Measurements from ENCODE around the gene ZFAND2A. TPM values are rescaled to one million over a fixed set of nuclear protein-coding genes. Genes with fewer than 3 reads are reported as not detected.

ZFAND2A gene
- total RNA-seq, 1 experiment from 2014 or later: 14.5 TPM

GRCh38 chr7:1121886-1122831 lies 37.8 kb downstream of the ZFAND2A start:
- POLR2A ChIA-PET: no interaction called here
- Mint-ChIP-seq H3K27me3 (ENCODE audit: low read depth) (no peaks in the 10 kb centered on the region), H3K27ac (0 out of 2 replicates have a peak overlapping the region, but pooled peaks have one; percentile 41), H3K36me3 (peaks cover 25% of the 10 kb centered on the region), H3K4me3 (no peak overlapping the region), H3K4me1 (peaks cover 8% of the 10 kb centered on the region), H3K9me3 (peaks cover 8% of the 10 kb centered on the region)
- TF ChIP-seq, protein P1, sequence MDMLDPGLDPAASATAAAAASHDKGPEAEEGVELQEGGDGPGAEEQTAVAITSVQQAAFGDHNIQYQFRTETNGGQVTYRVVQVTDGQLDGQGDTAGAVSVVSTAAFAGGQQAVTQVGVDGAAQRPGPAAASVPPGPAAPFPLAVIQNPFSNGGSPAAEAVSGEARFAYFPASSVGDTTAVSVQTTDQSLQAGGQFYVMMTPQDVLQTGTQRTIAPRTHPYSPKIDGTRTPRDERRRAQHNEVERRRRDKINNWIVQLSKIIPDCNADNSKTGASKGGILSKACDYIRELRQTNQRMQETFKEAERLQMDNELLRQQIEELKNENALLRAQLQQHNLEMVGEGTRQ (CRISPR knock-in tag; IDR thresholded peaks at IDR 0.05): peak; percentile 65
- TF ChIP-seq JAZF1 (CRISPR knock-in tag; IDR thresholded peaks at IDR 0.05): no peak
- CTCF ChIA-PET: interaction anchor here (0.8 to 3.4 kb wide), 9 partner anchors 14 to 147 kb away, joined by 3 to 39 read pairs (median 9); partner anchors contain the start of genes COX19 and GPR146
- no peak for ATAC-seq
- no peak for DNase-seq (ENCODE audit: low spot score)

DNA sequence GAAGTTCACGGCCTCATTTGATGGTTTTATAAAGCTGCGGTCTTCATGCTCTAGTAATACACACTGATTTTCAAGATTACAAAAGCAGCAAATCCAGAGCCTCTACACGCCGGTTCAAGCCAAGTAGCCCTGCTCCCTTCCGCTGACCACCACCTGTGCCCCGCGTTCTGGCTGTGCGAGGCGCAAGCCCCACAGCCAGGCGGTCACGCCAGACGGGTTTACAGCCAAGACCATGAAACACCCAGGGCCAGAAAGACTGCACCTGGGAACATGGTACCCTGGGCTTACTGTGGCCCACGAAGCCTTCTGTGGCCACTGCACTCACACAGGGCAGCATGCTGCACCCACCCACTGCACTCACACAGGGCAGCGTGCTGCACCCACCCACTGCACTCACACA lies 38.5 kb downstream of the ZFAND2A start:
- Mint-ChIP-seq H3K36me3 (peaks cover 18% of the 10 kb centered on the region), H3K4me1 (peaks cover 8% of the 10 kb centered on the region), H3K27me3 (ENCODE audit: low read depth) (no peaks in the 10 kb centered on the region), H3K9me3 (peaks cover 8% of the 10 kb centered on the region), H3K4me3 (no peak overlapping the region), H3K27ac (no peak overlapping the region)
- TF ChIP-seq ZNF232 (CRISPR knock-in tag; IDR thresholded peaks at IDR 0.05) (no peak), MYBL2 (CRISPR knock-in tag; IDR thresholded peaks at IDR 0.05) (no peak), NR3C1 (CRISPR knock-in tag; conservative IDR thresholded peaks at IDR 0.05; ENCODE audit: low read depth) (no peak), SMAD3 (CRISPR knock-in tag; IDR thresholded peaks at IDR 0.05; ENCODE audit: borderline replicate concordance) (no peak), GABPB1 (CRISPR knock-in tag; IDR thresholded peaks at IDR 0.05) (no peak)
- TF ChIP-seq, protein P2, sequence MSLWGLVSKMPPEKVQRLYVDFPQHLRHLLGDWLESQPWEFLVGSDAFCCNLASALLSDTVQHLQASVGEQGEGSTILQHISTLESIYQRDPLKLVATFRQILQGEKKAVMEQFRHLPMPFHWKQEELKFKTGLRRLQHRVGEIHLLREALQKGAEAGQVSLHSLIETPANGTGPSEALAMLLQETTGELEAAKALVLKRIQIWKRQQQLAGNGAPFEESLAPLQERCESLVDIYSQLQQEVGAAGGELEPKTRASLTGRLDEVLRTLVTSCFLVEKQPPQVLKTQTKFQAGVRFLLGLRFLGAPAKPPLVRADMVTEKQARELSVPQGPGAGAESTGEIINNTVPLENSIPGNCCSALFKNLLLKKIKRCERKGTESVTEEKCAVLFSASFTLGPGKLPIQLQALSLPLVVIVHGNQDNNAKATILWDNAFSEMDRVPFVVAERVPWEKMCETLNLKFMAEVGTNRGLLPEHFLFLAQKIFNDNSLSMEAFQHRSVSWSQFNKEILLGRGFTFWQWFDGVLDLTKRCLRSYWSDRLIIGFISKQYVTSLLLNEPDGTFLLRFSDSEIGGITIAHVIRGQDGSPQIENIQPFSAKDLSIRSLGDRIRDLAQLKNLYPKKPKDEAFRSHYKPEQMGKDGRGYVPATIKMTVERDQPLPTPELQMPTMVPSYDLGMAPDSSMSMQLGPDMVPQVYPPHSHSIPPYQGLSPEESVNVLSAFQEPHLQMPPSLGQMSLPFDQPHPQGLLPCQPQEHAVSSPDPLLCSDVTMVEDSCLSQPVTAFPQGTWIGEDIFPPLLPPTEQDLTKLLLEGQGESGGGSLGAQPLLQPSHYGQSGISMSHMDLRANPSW (CRISPR knock-in tag; conservative IDR thresholded peaks at IDR 0.05; ENCODE audit: low read depth): no peak
- TF ChIP-seq, protein P3, sequence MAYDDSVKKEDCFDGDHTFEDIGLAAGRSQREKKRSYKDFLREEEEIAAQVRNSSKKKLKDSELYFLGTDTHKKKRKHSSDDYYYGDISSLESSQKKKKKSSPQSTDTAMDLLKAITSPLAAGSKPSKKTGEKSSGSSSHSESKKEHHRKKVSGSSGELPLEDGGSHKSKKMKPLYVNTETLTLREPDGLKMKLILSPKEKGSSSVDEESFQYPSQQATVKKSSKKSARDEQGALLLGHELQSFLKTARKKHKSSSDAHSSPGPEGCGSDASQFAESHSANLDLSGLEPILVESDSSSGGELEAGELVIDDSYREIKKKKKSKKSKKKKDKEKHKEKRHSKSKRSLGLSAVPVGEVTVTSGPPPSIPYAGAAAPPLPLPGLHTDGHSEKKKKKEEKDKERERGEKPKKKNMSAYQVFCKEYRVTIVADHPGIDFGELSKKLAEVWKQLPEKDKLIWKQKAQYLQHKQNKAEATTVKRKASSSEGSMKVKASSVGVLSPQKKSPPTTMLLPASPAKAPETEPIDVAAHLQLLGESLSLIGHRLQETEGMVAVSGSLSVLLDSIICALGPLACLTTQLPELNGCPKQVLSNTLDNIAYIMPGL (CRISPR knock-in tag; IDR thresholded peaks at IDR 0.05): no peak
- no peak for ATAC-seq
- CTCF ChIA-PET: no interaction called here
- DNase-seq (ENCODE audit: low spot score): no peak
- POLR2A ChIA-PET: no interaction called here

GRCh38 chr7:1120791-1121190 lies 39.2 kb downstream of the ZFAND2A start:
- TF ChIP-seq NR2C2 (CRISPR knock-in tag; IDR thresholded peaks at IDR 0.05) (no peak), ESRRA (CRISPR knock-in tag; IDR thresholded peaks at IDR 0.05; ENCODE audit: borderline replicate concordance) (no peak), EMX1 (CRISPR knock-in tag; IDR thresholded peaks at IDR 0.05) (no peak), ZNF423 (CRISPR knock-in tag; IDR thresholded peaks at IDR 0.05) (no peak), ZNF219 (CRISPR knock-in tag; IDR thresholded peaks at IDR 0.05; ENCODE audit: borderline replicate concordance) (no peak), ZNF281 (CRISPR knock-in tag; IDR thresholded peaks at IDR 0.05) (no peak)
- TF ChIP-seq, protein P4, sequence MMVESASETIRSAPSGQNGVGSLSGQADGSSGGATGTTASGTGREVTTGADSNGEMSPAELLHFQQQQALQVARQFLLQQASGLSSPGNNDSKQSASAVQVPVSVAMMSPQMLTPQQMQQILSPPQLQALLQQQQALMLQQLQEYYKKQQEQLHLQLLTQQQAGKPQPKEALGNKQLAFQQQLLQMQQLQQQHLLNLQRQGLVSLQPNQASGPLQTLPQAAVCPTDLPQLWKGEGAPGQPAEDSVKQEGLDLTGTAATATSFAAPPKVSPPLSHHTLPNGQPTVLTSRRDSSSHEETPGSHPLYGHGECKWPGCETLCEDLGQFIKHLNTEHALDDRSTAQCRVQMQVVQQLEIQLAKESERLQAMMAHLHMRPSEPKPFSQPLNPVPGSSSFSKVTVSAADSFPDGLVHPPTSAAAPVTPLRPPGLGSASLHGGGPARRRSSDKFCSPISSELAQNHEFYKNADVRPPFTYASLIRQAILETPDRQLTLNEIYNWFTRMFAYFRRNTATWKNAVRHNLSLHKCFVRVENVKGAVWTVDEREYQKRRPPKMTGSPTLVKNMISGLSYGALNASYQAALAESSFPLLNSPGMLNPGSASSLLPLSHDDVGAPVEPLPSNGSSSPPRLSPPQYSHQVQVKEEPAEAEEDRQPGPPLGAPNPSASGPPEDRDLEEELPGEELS (CRISPR knock-in tag; IDR thresholded peaks at IDR 0.05): no peak
- TF ChIP-seq, protein P5, sequence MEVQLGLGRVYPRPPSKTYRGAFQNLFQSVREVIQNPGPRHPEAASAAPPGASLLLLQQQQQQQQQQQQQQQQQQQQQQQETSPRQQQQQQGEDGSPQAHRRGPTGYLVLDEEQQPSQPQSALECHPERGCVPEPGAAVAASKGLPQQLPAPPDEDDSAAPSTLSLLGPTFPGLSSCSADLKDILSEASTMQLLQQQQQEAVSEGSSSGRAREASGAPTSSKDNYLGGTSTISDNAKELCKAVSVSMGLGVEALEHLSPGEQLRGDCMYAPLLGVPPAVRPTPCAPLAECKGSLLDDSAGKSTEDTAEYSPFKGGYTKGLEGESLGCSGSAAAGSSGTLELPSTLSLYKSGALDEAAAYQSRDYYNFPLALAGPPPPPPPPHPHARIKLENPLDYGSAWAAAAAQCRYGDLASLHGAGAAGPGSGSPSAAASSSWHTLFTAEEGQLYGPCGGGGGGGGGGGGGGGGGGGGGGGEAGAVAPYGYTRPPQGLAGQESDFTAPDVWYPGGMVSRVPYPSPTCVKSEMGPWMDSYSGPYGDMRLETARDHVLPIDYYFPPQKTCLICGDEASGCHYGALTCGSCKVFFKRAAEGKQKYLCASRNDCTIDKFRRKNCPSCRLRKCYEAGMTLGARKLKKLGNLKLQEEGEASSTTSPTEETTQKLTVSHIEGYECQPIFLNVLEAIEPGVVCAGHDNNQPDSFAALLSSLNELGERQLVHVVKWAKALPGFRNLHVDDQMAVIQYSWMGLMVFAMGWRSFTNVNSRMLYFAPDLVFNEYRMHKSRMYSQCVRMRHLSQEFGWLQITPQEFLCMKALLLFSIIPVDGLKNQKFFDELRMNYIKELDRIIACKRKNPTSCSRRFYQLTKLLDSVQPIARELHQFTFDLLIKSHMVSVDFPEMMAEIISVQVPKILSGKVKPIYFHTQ (CRISPR knock-in tag; IDR thresholded peaks at IDR 0.05): no peak
- POLR2A ChIA-PET: no interaction called here
- ATAC-seq (no peak), DNase-seq (ENCODE audit: low spot score) (no peak)
- no peaks in the 10 kb centered on the region for H3K27me3 Mint-ChIP-seq (ENCODE audit: low read depth)
- H3K4me3 Mint-ChIP-seq: no peak overlapping the region
- CTCF ChIA-PET: interaction anchor here (0.9 kb wide), 1 partner anchor 128 kb away, joined by 4 read pairs; no protein-coding TSS in a partner anchor
- no peak overlapping the region for H3K27ac Mint-ChIP-seq
- H3K36me3 Mint-ChIP-seq: peaks cover 19% of the 10 kb centered on the region
- H3K9me3 Mint-ChIP-seq: peaks cover 8% of the 10 kb centered on the region
- H3K4me1 Mint-ChIP-seq: peaks cover 8% of the 10 kb centered on the region

All from WTC11 (cell line).